Activated CD8-positive, alpha-beta memory T cell treated with anti-CD3 and anti-CD28 coated beads for 4 hours (primary cell): Measurements from ENCODE around the gene OVCA2.

ENCODE experiments used
- DNase-seq, 2 donors: peaks; one replicate each; pipeline ENCODE4 v3.0.0-alpha.2; 2020; ENCODE audit warnings: low read depth in 2 of 2

The OVCA2 gene

GRCh38 chr17:2034157-2034556 lies 7.7 kb upstream of the OVCA2 start:
- no peak for DNase-seq

GRCh38 chr17:2034806-2035540 lies 6.8 kb upstream of the OVCA2 start:
- no peak for DNase-seq

- DNase-seq: no peak
These were observed 6.0 kb upstream of the OVCA2 start for GRCh38 chr17:2035541-2036488.

- no peak for DNase-seq
These were observed 4.7 kb upstream of the OVCA2 start for GRCh38 chr17:2037155-2037554.

GRCh38 chr17:2040219-2040827 lies 1.5 kb upstream of the OVCA2 start:
- no peak for DNase-seq

GRCh38 chr17:2040942-2041560 lies 771 bp upstream of the OVCA2 start:
- no peak for DNase-seq

- no peak for DNase-seq
These were observed 597 bp downstream of the OVCA2 start for GRCh38 chr17:2042390-2042847.

GRCh38 chr17:2042933-2043332 lies 1.1 kb downstream of the OVCA2 start:
- no peak for DNase-seq

GRCh38 chr17:2043785-2044184 lies 2.0 kb downstream of the OVCA2 start:
- DNase-seq: no peak

GRCh38 chr17:2044263-2044894 lies 2.6 kb downstream of the OVCA2 start:
- DNase-seq: no peak

GRCh38 chr17:2047590-2047989 lies 5.8 kb downstream of the OVCA2 start:
- no peak for DNase-seq

GRCh38 chr17:2048805-2049204 lies 7.0 kb downstream of the OVCA2 start:
- no peak for DNase-seq

GRCh38 chr17:2049333-2050299 lies 7.8 kb downstream of the OVCA2 start:
- DNase-seq: peak; percentile 88

GRCh38 chr17:2050300-2051060 lies 8.7 kb downstream of the OVCA2 start:
- peak in 1 of 2 donors; percentile 55 for DNase-seq

GRCh38 chr17:2051061-2051932 lies 9.5 kb downstream of the OVCA2 start:
- no peak for DNase-seq

- DNase-seq: no peak
These were observed 10.2 kb downstream of the OVCA2 start for GRCh38 chr17:2051933-2052559.

- peak; percentile 62 to 70 for DNase-seq
These were observed 11.8 kb downstream of the OVCA2 start for GRCh38 chr17:2053380-2054261.
